ENCODE results near the gene RNPEP. TPM values are rescaled to one million over a fixed set of nuclear protein-coding genes. Genes with fewer than 3 reads are reported as not detected.

RNPEP gene
- total RNA-seq, 2 donors from 2014 or later = 46.6 to 73.5 TPM

- H3K4me3 Mint-ChIP-seq = peak overlapping the region; percentile 50
- H3K27me3 Mint-ChIP-seq (ENCODE audit: insufficient read depth) = peaks cover 36% of the 10 kb centered on the region
- TF ChIP-seq CTCF (conservative IDR thresholded peaks at IDR 0.05) = no peak
- H3K4me1 ChIP-seq (ENCODE audit: control insufficient read depth, insufficient read depth, low read length) = peaks cover 3% of the 10 kb centered on the region
- peak overlapping the region; percentile 76 for H3K4me3 ChIP-seq (ENCODE audit: low read length)
- WGBS, 2 experiments (ENCODE audit: insufficient coverage in 1 of 2, insufficient read length in 1 of 2) = 57 to 60% methylated on average over 8 to 10 of the region's 10 CpGs
- no peak for DNase-seq
- H3K27ac Mint-ChIP-seq = no peak overlapping the region
- no peak overlapping the region for H3K9ac ChIP-seq (ENCODE audit: extremely low read depth, low read length, poor library complexity, severe bottlenecking)
- H3K36me3 Mint-ChIP-seq (ENCODE audit: low read depth) = no peaks in the 10 kb centered on the region
- peaks cover 25% of the 10 kb centered on the region for H3K27me3 ChIP-seq (ENCODE audit: control insufficient read depth, insufficient read depth, low read length, poor library complexity, severe bottlenecking)
- no peak overlapping the region for H3K27ac ChIP-seq (ENCODE audit: low read depth, low read length)
- no peaks in the 10 kb centered on the region for H3K36me3 ChIP-seq (ENCODE audit: control insufficient read depth, insufficient read depth, low read length)
- H3K9me3 ChIP-seq (ENCODE audit: control insufficient read depth, low read length) = no peaks in the 10 kb centered on the region
- peaks cover 35% of the 10 kb centered on the region for H3K4me1 Mint-ChIP-seq
- no peaks in the 10 kb centered on the region for H3K9me3 Mint-ChIP-seq
These were observed 36.6 kb upstream of the RNPEP start for GRCh38 chr1:201945863-201946223.

GRCh38 chr1:201946224-201946908 lies 36.1 kb upstream of the RNPEP start, which contains the start of gene LMOD1:
TSS of gene LMOD1 (minus strand) at chr1:201946548. CDS start at chr1:201946340, 208 bp downstream.
- Mint-ChIP-seq H3K27me3 (ENCODE audit: insufficient read depth) (peaks cover 36% of the 10 kb centered on the region), H3K36me3 (ENCODE audit: low read depth) (no peaks in the 10 kb centered on the region), H3K9me3 (no peaks in the 10 kb centered on the region), H3K27ac (no peak within 1 kb of the TSS), H3K4me3 (peak within 1 kb of the TSS; percentile 50), H3K4me1 (peaks cover 33% of the 10 kb centered on the region)
- 3 to 8% methylated on average over 21 to 28 of the region's 28 CpGs for WGBS, 2 experiments (ENCODE audit: insufficient coverage in 1 of 2, insufficient read length in 1 of 2)
- Histone ChIP-seq H3K9ac (ENCODE audit: extremely low read depth, low read length, poor library complexity, severe bottlenecking) (no peak within 1 kb of the TSS), H3K27ac (ENCODE audit: low read depth, low read length) (no peak within 1 kb of the TSS), H3K36me3 (ENCODE audit: control insufficient read depth, insufficient read depth, low read length) (no peaks in the 10 kb centered on the region), H3K9me3 (ENCODE audit: control insufficient read depth, low read length) (no peaks in the 10 kb centered on the region), H3K4me3 (ENCODE audit: low read length) (peak within 1 kb of the TSS; percentile 76), H3K4me1 (ENCODE audit: control insufficient read depth, insufficient read depth, low read length) (peaks cover 3% of the 10 kb centered on the region), H3K27me3 (ENCODE audit: control insufficient read depth, insufficient read depth, low read length, poor library complexity, severe bottlenecking) (peaks cover 25% of the 10 kb centered on the region)
- TF ChIP-seq CTCF (conservative IDR thresholded peaks at IDR 0.05) = peak; percentile 34
- DNase-seq = peak; percentile 97

DNA sequence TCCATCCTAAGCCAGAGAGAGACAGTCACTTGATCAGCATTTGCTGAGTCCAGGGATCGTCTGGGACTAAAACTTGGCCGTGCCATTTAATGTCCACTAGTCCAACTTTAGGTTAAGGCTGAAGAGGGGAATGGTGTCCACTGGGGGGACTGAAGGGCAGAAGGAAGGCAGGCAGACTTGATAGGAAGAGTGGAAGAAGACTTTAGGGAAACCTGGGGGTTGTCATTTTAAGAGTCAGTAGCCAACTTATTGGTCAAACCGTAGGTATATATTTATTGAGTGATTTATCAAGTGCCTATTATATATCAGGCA lies 34.8 kb upstream of the RNPEP start:
- Mint-ChIP-seq H3K27ac (no peak overlapping the region), H3K4me3 (no peak overlapping the region), H3K27me3 (ENCODE audit: insufficient read depth) (peaks cover 36% of the 10 kb centered on the region), H3K4me1 (peaks cover 28% of the 10 kb centered on the region), H3K9me3 (no peaks in the 10 kb centered on the region), H3K36me3 (ENCODE audit: low read depth) (no peaks in the 10 kb centered on the region)
- Histone ChIP-seq H3K27me3 (ENCODE audit: control insufficient read depth, insufficient read depth, low read length, poor library complexity, severe bottlenecking) (peaks cover 25% of the 10 kb centered on the region), H3K36me3 (ENCODE audit: control insufficient read depth, insufficient read depth, low read length) (no peaks in the 10 kb centered on the region), H3K4me3 (ENCODE audit: low read length) (no peak overlapping the region), H3K9ac (ENCODE audit: extremely low read depth, low read length, poor library complexity, severe bottlenecking) (no peak overlapping the region), H3K4me1 (ENCODE audit: control insufficient read depth, insufficient read depth, low read length) (peaks cover 3% of the 10 kb centered on the region), H3K9me3 (ENCODE audit: control insufficient read depth, low read length) (no peaks in the 10 kb centered on the region), H3K27ac (ENCODE audit: low read depth, low read length) (no peak overlapping the region)
- 74 to 81% methylated on average over 2 to 3 of the region's 3 CpGs for WGBS, 2 experiments (ENCODE audit: insufficient coverage in 1 of 2, insufficient read length in 1 of 2)
- DNase-seq = no peak
- TF ChIP-seq CTCF (conservative IDR thresholded peaks at IDR 0.05) = peak; percentile 26
